NCI-H524 treated with DMSO at 0.1 percent for 48 hours (cell line): ENCODE data around the gene PTH2.
"Not testable (repeated sequence)": the region's sequence is repeated elsewhere in the genome, so short reads cannot be mapped to it uniquely, and the experiment has no call there.

Experiments used
- DNase-seq: peaks from one replicate; lab custom pipeline; 2025; lab: John Stamatoyannopoulos, UW

Gene PTH2

DNA sequence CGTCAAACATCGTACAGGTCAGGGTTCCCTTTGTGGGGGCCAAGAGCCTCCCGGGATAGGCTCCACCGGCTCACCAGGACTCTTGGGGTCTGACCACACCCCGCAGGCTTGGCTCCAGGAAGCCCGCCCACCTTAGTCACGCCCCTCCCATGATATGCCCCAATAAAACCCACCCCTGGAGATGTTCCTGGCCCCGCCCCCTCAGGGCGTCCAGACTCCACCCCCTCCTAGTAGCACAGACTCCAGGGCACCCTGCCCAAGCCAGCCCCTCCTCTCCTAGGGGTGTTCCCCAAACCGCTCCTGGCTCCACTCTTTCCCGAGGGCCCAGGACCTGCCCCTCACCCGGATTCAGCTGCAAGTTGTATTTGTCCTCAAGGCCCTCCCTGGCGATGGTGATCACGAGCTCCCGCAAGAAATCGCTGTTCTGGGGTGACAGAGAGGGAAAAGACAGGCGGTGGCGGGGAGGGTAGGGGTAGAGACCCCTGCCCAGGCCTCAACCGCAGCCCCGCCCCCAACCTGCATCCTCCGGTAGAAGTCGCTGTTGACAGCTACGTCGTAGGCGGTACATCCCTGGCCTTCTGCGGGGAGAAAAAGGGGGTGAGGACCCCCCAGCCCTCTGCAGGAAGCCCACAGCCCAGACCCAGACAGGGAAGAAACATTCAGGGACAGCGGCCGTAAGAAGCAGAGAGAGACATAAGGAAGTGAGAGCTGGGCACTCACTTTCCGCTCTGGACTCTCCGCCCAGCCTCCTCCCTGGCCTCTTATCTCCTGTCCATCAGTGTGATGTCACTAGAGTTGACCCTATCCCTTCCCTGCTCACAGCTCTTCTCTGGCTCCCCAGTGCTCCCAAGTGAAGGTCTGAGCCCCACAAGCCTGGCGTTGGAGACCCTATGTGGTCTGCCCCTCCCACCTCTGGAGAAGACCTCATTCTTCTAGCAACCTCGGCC lies 24.5 kb upstream of the PTH2 start:
- no peak for DNase-seq

DNA sequence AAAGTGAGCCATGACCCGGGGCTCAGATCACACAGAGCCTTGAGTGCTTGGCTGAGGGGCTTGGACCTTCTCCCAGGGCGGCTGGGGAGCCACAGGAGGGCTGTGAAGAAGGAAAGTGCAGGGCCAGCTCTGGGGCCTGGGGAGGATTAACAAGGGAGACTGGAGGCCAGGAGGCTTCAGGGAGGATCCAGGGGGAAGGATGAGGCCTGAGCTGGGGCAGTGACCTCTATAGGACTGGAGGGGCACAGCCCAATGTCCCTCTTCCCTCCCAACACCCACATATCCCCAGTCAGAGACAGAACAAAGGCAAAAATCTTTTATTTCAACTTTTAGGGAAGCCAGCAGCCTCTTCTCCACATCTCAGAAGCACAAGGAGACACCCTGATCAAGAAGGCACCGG lies 22.8 kb upstream of the PTH2 start:
- DNase-seq, result no peak

GRCh38 chr19:49444100-49444700 lies 21.0 kb upstream of the PTH2 start:
- not testable (repeated sequence) for DNase-seq

- peak; percentile 92 for DNase-seq
These were observed 20.3 kb upstream of the PTH2 start for GRCh38 chr19:49443366-49444099.

GRCh38 chr19:49442771-49443365 lies 19.6 kb upstream of the PTH2 start:
- DNase-seq, result peak; percentile 55

DNA sequence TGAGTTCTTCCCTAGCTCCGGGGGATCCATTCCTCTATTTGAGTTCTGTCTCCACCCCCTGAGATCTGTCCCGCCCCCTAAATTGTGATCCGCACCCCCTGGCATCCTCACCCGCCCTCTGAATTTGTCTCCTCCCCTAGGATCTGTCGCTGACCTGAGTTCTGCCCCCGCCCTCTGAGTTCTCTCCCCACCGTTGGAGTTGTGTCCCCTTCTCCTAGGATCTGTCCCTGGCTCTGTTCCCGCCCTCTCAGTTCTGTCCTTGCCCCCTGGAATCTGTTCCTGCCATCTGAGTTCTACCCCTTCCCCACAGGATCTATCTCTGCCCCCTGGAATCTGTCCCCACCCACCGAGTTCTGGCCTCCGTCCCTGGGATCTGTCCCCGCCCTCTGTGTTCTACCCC lies 19.1 kb upstream of the PTH2 start:
- DNase-seq, result no peak

- DNase-seq, result no peak
These were observed 18.7 kb upstream of the PTH2 start for GRCh38 chr19:49441960-49442350.

- DNase-seq, result peak; percentile 40
These were observed 18.1 kb upstream of the PTH2 start, which contains the start of gene SLC17A7 for GRCh38 chr19:49441210-49441959. SLC17A7 (minus strand) TSS chr19:49441527; CDS start chr19:49441379, 148 bp downstream.

DNA sequence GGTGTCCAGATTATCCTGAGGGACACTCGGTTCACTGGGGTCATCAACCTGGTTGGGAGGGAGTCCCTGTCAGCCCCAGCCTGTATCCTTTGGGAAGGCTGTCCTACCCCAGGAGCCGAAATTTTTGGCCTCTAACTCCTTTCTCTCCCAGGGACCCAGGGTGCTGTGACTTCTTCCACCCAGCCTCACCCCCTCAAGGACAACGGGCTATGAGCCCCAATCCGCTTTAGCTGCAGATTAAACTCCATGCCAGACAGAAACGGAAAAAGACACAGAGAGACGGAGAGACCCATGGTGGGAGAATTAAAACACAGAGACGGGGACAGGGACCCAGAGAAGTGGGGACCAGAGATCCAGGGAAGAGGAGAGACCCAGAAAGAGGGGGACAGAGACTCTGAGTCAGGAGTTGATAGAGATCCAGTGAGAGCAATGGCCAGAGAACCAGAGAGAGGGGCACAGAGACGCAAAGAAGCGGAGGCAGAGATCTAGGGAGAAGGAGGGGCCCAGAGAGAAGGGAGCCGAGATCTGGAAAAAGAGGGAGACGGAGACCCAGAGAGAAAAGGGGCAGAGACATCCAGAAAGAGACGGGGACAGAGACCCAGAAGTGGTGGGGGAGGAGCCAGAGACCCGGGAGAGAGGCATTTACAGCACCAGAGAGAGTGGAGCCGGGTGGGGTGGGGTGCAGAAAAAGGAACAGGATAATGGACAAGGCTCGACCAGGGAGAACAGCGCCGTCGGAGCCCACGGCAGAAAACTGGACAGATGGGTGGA lies 17.4 kb upstream of the PTH2 start:
- DNase-seq, result no peak

DNA sequence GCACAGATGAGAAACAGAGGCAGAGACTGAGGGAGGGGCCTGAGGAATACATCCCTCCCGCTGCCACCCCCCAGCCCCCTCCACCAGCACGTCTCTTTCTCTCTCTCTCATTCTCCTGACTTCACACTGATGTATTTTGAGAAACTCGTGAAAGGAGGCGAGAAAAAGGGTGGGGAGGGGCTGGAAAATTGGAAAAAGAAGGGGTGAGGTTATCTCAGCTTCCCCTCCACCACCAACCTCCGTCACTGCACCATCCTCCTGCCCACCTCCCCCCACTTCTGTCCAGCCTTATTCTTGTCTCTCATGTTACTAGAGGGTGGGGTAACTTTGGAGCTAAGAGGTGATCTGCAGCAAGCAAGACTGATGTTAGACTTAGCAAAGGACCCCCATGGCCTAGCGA lies 16.6 kb upstream of the PTH2 start:
- no peak for DNase-seq

- peak; percentile 78 for DNase-seq
These were observed 15.0 kb upstream of the PTH2 start for GRCh38 chr19:49438261-49438660.

GRCh38 chr19:49437231-49437630 lies 14.0 kb upstream of the PTH2 start:
- peak; percentile 89 for DNase-seq

- DNase-seq, result no peak
These were observed 13.3 kb upstream of the PTH2 start for GRCh38 chr19:49436381-49437017.

DNA sequence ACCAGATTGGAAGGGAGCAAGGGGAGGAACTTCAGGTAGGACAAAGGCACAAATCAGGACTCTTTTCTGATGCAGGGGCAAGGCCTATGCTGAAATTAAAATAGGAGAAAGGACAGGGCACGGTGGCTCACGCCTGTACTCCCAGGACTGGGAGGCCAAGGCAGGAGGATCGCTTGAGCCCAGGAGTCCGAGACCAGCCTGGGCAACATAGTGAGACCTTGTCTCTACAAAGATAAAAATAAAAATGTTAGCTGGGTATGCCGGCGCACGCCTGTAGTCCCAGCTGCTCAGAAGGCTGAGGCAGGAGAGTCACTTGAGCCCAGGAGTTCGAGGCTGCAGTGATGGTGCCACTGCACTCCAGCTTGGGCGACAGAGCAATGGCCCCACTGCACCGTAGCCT lies 12.4 kb upstream of the PTH2 start:
- DNase-seq, result no peak

DNA sequence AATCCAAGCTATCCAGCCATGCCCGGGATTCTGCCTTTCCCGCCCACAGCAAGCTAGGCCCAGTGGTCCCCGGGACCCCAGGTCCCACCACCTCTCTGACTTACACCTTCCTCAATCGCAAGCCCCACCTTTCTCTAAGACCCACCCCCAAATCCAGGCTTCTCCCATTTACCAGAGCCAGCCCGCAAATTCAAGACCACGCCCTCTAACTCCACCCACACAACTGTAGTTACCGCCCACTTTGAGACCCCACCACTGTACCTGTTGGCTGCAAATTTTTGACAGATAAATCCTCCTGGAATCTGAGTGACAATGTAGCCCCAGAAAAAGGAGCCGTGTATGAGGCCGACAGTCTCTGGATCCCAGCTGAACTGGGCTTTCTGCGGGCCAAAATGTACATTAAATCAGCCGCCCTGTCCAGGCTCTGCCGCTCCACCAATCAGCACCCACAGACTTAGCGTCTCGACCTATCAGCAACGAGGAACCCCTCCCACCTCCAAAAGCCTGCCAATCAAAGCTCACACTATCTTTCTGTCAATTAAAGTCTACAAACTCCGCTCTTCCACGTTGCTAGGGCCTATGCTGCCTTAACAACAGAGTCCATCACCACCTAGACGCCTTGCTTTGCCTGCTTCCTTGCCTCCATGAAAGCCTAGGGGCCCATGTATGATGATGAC lies 11.8 kb upstream of the PTH2 start:
- DNase-seq, result no peak

GRCh38 chr19:49433240-49433901 lies 10.1 kb upstream of the PTH2 start:
- no peak for DNase-seq

GRCh38 chr19:49432141-49433073 lies 9.2 kb upstream of the PTH2 start:
- DNase-seq, result no peak

- DNase-seq, result no peak
These were observed 8.1 kb upstream of the PTH2 start for GRCh38 chr19:49431330-49431749.
